Kidney (tissue), 14 donors: ENCODE measurements around the gene EDN1. TPM values are rescaled to one million over a fixed set of nuclear protein-coding genes. Genes with fewer than 3 reads are reported as not detected.
A peak's percentile ranks its signal among the peaks of the same experiment; 100 is the strongest.

Experiments
- DNase-seq, 5 donors: peaks; one replicate each; pipeline ENCODE4 v3.0.0-alpha.2; 2013 to 2020
- FAIRE-seq: peaks from 2 replicates; lab custom pipeline; 2012; peaks lifted over from hg19 to GRCh38; lab: Jason Lieb, UNC
- H3K27ac ChIP-seq, 2 donors: one replicate each; pipeline ENCODE4 v1.7.0; 2013; ENCODE audit warnings: low read depth in 2 of 2, low read length in 2 of 2, inconsistent platforms in 1 of 2
- H3K27me3 ChIP-seq: one replicate; pipeline ENCODE4 v1.7.1; 2013; ENCODE audit warnings: low read length, inconsistent platforms; ENCODE audit not compliant: control insufficient read depth, insufficient read depth
- H3K36me3 ChIP-seq, 3 donors: one replicate each; pipeline versions ENCODE4 v1.7.0 to v1.7.1; 2013; ENCODE audit warnings: low read length in 3 of 3, control low read depth in 1 of 3, inconsistent platforms in 1 of 3; ENCODE audit not compliant: insufficient read depth in 3 of 3, control insufficient read depth in 2 of 3
- H3K4me1 ChIP-seq, 3 donors: one replicate each; pipeline versions ENCODE4 v1.7.0 to v1.7.1; 2013; ENCODE audit warnings: low read length in 3 of 3, inconsistent platforms in 1 of 3, low read depth in 1 of 3; ENCODE audit not compliant: control insufficient read depth in 2 of 3, insufficient read depth in 2 of 3
- H3K4me3 ChIP-seq, 3 donors: one replicate each; pipeline versions ENCODE4 v1.7.0 to v1.8.1; 2013; ENCODE audit warnings: low read length in 3 of 3, control low read depth in 1 of 3, inconsistent platforms in 1 of 3
- H3K9ac ChIP-seq, 3 donors: one replicate each; pipeline versions ENCODE4 v1.7.0 to v1.7.1; 2013; ENCODE audit warnings: low read length in 3 of 3, control low read depth in 1 of 3, inconsistent platforms in 1 of 3
- H3K9me3 ChIP-seq, 3 donors: one replicate each; pipeline versions ENCODE4 v1.7.0 to v1.7.1; 2013; ENCODE audit warnings: low read length in 3 of 3, control low read depth in 1 of 3, inconsistent platforms in 1 of 3; ENCODE audit not compliant: control insufficient read depth in 2 of 3, insufficient read depth in 1 of 3
- intact Hi-C: fragments of 100-400 bp; cut with DNase I; formaldehyde crosslinking; loops from one replicate; pipeline ENCODE4 v1.11.1; 2022
- polyA plus RNA-seq: library from polyadenylated mRNA; stranded (reverse); fragments of 350-450 nt; fragmentation: Illumina TruSeq; extraction: RNeasy Lipid Tissue Mini Kit (QIAGEN cat#74804); gene quantifications from one replicate; pipeline ENCODE4 v1.2.3, GENCODE V29; 2014; ENCODE audit warnings: low read depth, low replicate concordance; ENCODE audit not compliant: insufficient read depth
- total RNA-seq: library from RNA; stranded (reverse); fragmentation: NEBNext Ultra II Directional; extraction: Animal tissue kit (Norgen Biotek cat#: 25700); gene quantifications from one replicate; pipeline ENCODE4 v1.2.1, GENCODE V29; 2021
- TF ChIP-seq, protein P1 (sequence below): IDR thresholded peaks from 3 replicates; pipeline ENCODE4 v1.5.1; 2012; ENCODE audit warnings: mild to moderate bottlenecking, moderate library complexity, borderline replicate concordance; ENCODE audit not compliant: insufficient read depth; ENCODE audit errors: extremely low read depth
- donor health status: control.
- donor health status: control.
- donor health status: control.
- donor health status: control.
- donor health status: control.
- donor health status: DM: yes; HTN: yes; CAD: no.
- donor health status: Normal renal cell carcinoma (clear cell type).

EDN1 gene
- total and polyA plus RNA-seq, 2 donors from 2014 or later = 3.4 to 16.6 TPM

DNA sequence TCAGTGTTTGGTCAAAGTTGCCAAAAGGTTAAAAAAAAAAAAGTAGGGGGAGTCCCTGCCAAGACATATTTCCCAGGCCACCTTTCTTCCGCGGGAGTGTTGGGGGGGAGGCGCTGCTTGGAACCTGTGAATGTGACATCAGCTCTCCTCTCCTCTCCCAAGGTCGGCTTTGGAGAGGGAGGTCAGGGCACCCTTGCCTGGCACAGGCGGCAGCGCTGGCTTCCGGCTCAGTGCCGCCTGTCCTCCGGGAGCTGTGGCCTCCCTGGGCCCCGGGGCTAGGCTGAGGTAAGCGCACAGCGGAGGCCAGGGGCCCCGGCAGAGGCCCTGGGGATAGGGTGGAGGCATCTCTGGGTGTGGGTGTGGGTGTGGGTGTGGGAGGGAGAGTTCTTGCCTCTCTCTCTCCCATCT is 1.9 kb upstream of the EDN1 start:
- H3K4me3 ChIP-seq = no peak overlapping the region

DNA sequence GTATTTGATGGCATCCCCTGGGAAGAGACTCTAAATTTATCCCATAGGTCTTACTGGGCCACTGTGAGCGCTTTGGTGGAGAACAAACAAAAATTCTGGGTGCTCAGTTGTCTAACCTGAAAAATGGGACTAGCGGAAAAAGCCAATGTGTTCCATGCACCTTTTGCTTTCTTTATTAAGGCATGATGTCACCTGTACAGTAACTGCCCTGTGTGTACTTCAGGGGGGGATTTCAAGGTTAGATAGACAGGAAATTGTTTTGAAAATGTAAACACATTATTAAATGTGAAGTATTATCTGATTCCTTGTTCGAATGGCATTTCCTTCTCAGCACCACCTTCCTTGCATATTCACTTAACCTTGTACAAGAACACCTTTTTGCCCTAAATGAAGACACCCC is 1.2 kb upstream of the EDN1 start:
- peaks cover 7% of the 10 kb centered on the region for H3K27me3 ChIP-seq
- TF ChIP-seq, protein P1, sequence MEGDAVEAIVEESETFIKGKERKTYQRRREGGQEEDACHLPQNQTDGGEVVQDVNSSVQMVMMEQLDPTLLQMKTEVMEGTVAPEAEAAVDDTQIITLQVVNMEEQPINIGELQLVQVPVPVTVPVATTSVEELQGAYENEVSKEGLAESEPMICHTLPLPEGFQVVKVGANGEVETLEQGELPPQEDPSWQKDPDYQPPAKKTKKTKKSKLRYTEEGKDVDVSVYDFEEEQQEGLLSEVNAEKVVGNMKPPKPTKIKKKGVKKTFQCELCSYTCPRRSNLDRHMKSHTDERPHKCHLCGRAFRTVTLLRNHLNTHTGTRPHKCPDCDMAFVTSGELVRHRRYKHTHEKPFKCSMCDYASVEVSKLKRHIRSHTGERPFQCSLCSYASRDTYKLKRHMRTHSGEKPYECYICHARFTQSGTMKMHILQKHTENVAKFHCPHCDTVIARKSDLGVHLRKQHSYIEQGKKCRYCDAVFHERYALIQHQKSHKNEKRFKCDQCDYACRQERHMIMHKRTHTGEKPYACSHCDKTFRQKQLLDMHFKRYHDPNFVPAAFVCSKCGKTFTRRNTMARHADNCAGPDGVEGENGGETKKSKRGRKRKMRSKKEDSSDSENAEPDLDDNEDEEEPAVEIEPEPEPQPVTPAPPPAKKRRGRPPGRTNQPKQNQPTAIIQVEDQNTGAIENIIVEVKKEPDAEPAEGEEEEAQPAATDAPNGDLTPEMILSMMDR = no peak
- no peak overlapping the region for H3K27ac ChIP-seq
- no peaks in the 10 kb centered on the region for H3K9me3 ChIP-seq
- FAIRE-seq (no peak), DNase-seq (no peak)
- H3K4me3 ChIP-seq = no peak overlapping the region
- intact Hi-C loops = loop anchor here (10.0 kb wide), 1 partner anchor 316 kb away; no protein-coding TSS in a partner anchor
- no peaks in the 10 kb centered on the region for H3K36me3 ChIP-seq
- no peak overlapping the region for H3K9ac ChIP-seq
- peaks cover 0 to 12% (median 0%) of the 10 kb centered on the region in 3 donors for H3K4me1 ChIP-seq

More for the DNA sequence above, 1.9 kb upstream of the EDN1 start:
- H3K36me3 ChIP-seq = no peaks in the 10 kb centered on the region
- H3K9ac ChIP-seq = no peak overlapping the region
- FAIRE-seq = no peak
- H3K27ac ChIP-seq = no peak overlapping the region
- H3K4me1 ChIP-seq = peaks cover 0 to 10% (median 0%) of the 10 kb centered on the region in 3 donors
- no peak for DNase-seq
- TF ChIP-seq, protein P1 = no peak
- H3K9me3 ChIP-seq = no peaks in the 10 kb centered on the region
- intact Hi-C loops = loop anchor here (10.0 kb wide), 1 partner anchor 317 kb away; no protein-coding TSS in a partner anchor
- peaks cover 7% of the 10 kb centered on the region for H3K27me3 ChIP-seq

DNA sequence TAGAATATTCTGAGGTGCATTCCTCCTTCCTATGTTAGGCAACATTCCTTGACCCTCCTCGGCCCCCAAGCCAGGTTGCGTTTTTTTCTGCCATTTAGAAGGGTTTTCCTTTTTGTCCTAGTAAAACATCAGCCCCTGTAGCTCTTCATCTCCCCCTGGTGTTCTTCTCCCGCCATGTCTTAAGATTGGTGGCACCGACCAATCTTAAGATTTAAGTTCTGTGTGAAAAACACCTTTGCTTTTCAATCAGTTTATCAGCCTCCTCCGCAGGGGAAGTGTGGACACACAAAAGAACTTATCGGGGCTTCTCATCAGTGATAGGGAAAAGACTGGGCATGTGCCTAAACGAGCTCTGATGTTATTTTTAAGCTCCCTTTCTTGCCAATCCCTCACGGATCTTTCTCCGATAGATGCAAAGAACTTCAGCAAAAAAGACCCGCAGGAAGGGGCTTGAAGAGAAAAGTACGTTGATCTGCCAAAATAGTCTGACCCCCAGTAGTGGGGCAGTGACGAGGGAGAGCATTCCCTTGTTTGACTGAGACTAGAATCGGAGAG is 719 bp upstream of the EDN1 start:
- Histone ChIP-seq H3K9ac (peak overlapping the region; percentile 1 to 75 (median 72)), H3K27me3 (peaks cover 7% of the 10 kb centered on the region), H3K27ac (peak overlapping the region; percentile 46 to 70), H3K36me3 (no peaks in the 10 kb centered on the region), H3K4me1 (peaks cover 0 to 15% (median 0%) of the 10 kb centered on the region in 3 donors), H3K9me3 (no peaks in the 10 kb centered on the region), H3K4me3 (peak overlapping the region; percentile 59 to 81 (median 72))
- no peak for FAIRE-seq
- peak in 4 of 5 donors; percentile 56 to 69 (median 64) for DNase-seq
- intact Hi-C loops = loop anchor here (10.0 kb wide), 1 partner anchor 315 kb away; no protein-coding TSS in a partner anchor
- TF ChIP-seq, protein P1 = peak; percentile 54
